Chondrocyte (in vitro differentiated cells): Measurements from ENCODE around the gene SNRNP27. TPM values are rescaled to one million over a fixed set of nuclear protein-coding genes. Genes with fewer than 3 reads are reported as not detected.

Experiments
- DNase-seq: peaks from one replicate; pipeline ENCODE4 v3.0.0; 2021; ENCODE audit warnings: mixed read lengths, low spot score
- H3K27ac Mint-ChIP-seq: one replicate; pipeline ENCODE4 v1.8.0; 2021; ENCODE audit warnings: mild to moderate bottlenecking, moderate library complexity, mixed read lengths; ENCODE audit not compliant: unreplicated experiment
- H3K27me3 Mint-ChIP-seq: 2 replicates; pipeline ENCODE4 v1.8.0; 2021; ENCODE audit warnings: low read depth, mixed read lengths
- H3K36me3 Mint-ChIP-seq: 2 replicates; pipeline ENCODE4 v1.8.0; 2021; ENCODE audit warnings: low read depth, mixed read lengths
- H3K4me1 Mint-ChIP-seq: 2 replicates; pipeline ENCODE4 v1.8.0; 2021; ENCODE audit warnings: low read depth, mild to moderate bottlenecking, mixed read lengths
- H3K4me3 Mint-ChIP-seq: one replicate; pipeline ENCODE4 v1.8.0; 2021; ENCODE audit warnings: mild to moderate bottlenecking, moderate library complexity, mixed read lengths; ENCODE audit not compliant: unreplicated experiment
- H3K9me3 Mint-ChIP-seq: 2 replicates; pipeline ENCODE4 v1.8.0; 2021; ENCODE audit warnings: low read depth, mixed read lengths
- total RNA-seq: library from RNA; stranded (reverse); gene quantifications from 3 replicates; pipeline ENCODE4 v1.2.1, GENCODE V29; 2021
- TF ChIP-seq, protein P1 (sequence below): fragments of 200-600 bp; sonication (generic); IDR thresholded peaks from 2 replicates; pipeline ENCODE4 v1.5.0; 2021; ENCODE audit warnings: antibody characterized with exemption, mild to moderate bottlenecking, moderate library complexity

The SNRNP27 gene
- total RNA-seq, 1 donor from 2014 or later, result 48.6 TPM

DNA sequence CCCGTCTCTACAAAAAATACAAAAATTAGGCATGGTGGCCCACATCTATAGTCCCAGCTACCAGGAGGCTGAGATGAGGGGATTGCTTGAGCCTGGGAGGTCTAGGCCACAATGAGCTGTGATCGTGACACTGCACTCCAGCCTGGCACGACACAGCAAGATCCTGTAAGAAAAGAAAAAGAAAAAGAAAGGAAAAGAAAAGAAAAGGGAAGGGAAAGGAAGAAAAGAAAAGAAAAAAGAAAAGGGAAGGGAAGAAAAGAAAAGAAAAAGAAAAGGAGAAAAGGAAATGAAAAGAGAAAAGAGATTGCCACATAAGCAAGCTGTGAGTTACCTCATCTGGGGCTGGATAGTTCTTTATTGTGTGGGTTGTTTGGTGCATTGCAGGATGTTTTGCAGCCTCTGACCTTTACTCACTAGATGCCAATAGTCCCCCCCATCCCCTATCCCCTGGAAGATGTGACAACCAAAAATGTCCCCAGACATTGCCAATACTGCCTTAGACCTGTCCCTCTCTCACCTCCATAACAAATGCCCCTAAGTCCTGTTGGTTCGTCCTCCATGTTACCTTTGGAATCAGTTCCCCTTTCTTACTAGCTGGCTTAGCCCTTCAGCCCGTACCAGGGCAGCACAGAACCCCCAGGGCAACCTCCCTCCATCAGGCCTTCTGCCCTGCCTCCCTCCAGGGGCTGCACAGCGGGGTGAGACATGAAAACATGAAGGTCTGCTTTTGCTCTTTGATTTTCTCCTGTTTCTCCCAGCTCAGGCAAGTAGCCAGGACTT, 58.8 kb downstream of the SNRNP27 start:
- no peak overlapping the region for H3K27ac Mint-ChIP-seq
- TF ChIP-seq, protein P1, sequence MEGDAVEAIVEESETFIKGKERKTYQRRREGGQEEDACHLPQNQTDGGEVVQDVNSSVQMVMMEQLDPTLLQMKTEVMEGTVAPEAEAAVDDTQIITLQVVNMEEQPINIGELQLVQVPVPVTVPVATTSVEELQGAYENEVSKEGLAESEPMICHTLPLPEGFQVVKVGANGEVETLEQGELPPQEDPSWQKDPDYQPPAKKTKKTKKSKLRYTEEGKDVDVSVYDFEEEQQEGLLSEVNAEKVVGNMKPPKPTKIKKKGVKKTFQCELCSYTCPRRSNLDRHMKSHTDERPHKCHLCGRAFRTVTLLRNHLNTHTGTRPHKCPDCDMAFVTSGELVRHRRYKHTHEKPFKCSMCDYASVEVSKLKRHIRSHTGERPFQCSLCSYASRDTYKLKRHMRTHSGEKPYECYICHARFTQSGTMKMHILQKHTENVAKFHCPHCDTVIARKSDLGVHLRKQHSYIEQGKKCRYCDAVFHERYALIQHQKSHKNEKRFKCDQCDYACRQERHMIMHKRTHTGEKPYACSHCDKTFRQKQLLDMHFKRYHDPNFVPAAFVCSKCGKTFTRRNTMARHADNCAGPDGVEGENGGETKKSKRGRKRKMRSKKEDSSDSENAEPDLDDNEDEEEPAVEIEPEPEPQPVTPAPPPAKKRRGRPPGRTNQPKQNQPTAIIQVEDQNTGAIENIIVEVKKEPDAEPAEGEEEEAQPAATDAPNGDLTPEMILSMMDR, result no peak
- peaks cover 19% of the 10 kb centered on the region for H3K27me3 Mint-ChIP-seq

DNA sequence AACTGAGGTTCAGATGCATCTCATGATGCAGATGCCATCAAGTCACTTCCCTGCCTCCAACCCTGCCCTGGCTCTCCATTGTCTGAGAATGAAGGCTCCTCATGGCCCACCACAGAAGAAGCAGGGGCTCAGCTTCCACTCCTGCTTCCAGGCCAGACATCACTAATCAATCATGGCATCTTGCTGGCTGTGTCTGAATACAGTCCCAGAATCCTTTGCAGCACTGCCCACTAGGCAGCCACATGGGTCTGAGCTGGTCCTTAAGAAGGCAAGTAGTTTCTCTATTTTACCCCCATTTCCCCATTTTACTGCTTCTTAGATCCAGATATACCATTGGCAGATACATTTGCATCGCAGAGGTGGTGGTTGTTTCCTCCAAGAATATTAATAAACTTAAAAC, 60.3 kb downstream of the SNRNP27 start:
- no peak for DNase-seq
- TF ChIP-seq, protein P1, result no peak
- no peak overlapping the region for H3K4me3 Mint-ChIP-seq

More for the DNA sequence above, 58.8 kb downstream of the SNRNP27 start:
- Mint-ChIP-seq H3K4me3 (no peak overlapping the region), H3K4me1 (no peaks in the 10 kb centered on the region), H3K9me3 (no peaks in the 10 kb centered on the region), H3K36me3 (no peaks in the 10 kb centered on the region)
- no peak for DNase-seq

More for the DNA sequence above, 60.3 kb downstream of the SNRNP27 start:
- Mint-ChIP-seq H3K9me3 (no peaks in the 10 kb centered on the region), H3K4me1 (no peaks in the 10 kb centered on the region), H3K36me3 (no peaks in the 10 kb centered on the region), H3K27me3 (peaks cover 26% of the 10 kb centered on the region), H3K27ac (no peak overlapping the region)

Other genes starting within 250 kb of the SNRNP27 start
- gene ANXA4, start 151.8 kb upstream of the SNRNP27 start, total RNA-seq, result 88.1 to 100 TPM (median 99.0 TPM) in 3 replicates
- 13.6 to 20.7 TPM (median 13.6 TPM) in 3 replicates for gene GMCL1, start 64.3 kb upstream of the SNRNP27 start, total RNA-seq
- 12.1 to 19.9 TPM (median 16.9 TPM) in 3 replicates for gene MXD1, start 21.2 kb downstream of the SNRNP27 start, total RNA-seq
- gene ASPRV1, start 67.7 kb downstream of the SNRNP27 start, total RNA-seq, result 0.21 to 1.2 TPM (median 0.35 TPM) in 3 replicates
- gene PCBP1, start 193.5 kb downstream of the SNRNP27 start, total RNA-seq, result 220 to 240 TPM (median 221 TPM) in 3 replicates